ENCODE data around the gene TLR4.

DNA sequence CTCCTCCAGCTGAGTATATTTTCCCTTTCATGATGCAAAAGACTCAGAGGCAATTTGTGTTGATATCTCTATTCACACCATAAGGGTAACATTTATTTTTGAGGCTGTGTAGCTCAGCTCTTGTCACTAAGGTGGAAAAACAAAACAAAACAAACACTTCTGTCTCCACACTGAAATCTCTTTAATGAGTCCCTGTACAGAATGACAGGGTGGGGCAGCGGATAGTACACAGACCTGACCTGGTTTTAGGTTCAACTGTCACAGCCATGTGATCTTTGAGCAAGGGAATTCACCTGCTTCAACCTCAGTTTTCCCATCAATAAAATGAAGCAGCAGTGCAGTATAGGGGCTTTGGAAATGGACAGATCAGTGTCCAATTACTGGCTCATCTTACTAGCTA lies 29.3 kb downstream of the TLR4 start:
- TF ChIP-seq, protein P1, sequence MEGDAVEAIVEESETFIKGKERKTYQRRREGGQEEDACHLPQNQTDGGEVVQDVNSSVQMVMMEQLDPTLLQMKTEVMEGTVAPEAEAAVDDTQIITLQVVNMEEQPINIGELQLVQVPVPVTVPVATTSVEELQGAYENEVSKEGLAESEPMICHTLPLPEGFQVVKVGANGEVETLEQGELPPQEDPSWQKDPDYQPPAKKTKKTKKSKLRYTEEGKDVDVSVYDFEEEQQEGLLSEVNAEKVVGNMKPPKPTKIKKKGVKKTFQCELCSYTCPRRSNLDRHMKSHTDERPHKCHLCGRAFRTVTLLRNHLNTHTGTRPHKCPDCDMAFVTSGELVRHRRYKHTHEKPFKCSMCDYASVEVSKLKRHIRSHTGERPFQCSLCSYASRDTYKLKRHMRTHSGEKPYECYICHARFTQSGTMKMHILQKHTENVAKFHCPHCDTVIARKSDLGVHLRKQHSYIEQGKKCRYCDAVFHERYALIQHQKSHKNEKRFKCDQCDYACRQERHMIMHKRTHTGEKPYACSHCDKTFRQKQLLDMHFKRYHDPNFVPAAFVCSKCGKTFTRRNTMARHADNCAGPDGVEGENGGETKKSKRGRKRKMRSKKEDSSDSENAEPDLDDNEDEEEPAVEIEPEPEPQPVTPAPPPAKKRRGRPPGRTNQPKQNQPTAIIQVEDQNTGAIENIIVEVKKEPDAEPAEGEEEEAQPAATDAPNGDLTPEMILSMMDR (IDR thresholded peaks at IDR 0.05) = no peak
- no peak for TF ChIP-seq POLR2A (IDR thresholded peaks at IDR 0.05)

Data from uterus (tissue), 2 donors.